ENCODE measurements around the gene NRAP.

NRAP gene

GRCh38 chr10:113578773-113579172 is 85.1 kb downstream of the NRAP start:
- DNase-seq, result no peak
- in situ Hi-C loops (cut with HindIII; ENCODE audit: low pct_ligation_motif_present, low pct_unique_long_range_greater_than_20kb, low sequenced_read_pairs), result no loop called here

GRCh38 chr10:113576852-113577251 is 87.0 kb downstream of the NRAP start:
- in situ Hi-C loops (cut with HindIII; ENCODE audit: low pct_ligation_motif_present, low pct_unique_long_range_greater_than_20kb, low sequenced_read_pairs), result no loop called here
- DNase-seq, result peak; percentile 51

- no peak for DNase-seq
- in situ Hi-C loops (cut with HindIII; ENCODE audit: low pct_ligation_motif_present, low pct_unique_long_range_greater_than_20kb, low sequenced_read_pairs), result no loop called here
Observed at GRCh38 chr10:113573368-113573767, 90.5 kb downstream of the NRAP start.

GRCh38 chr10:113572520-113573290 is 91.1 kb downstream of the NRAP start:
- no peak for DNase-seq
- in situ Hi-C loops (cut with HindIII; ENCODE audit: low pct_ligation_motif_present, low pct_unique_long_range_greater_than_20kb, low sequenced_read_pairs), result no loop called here

- in situ Hi-C loops (cut with HindIII; ENCODE audit: low pct_ligation_motif_present, low pct_unique_long_range_greater_than_20kb, low sequenced_read_pairs), result no loop called here
- DNase-seq, result no peak
Observed at GRCh38 chr10:113569576-113569975, 94.3 kb downstream of the NRAP start.

GRCh38 chr10:113566888-113567287 is 97.0 kb downstream of the NRAP start:
- DNase-seq, result no peak
- in situ Hi-C loops (cut with HindIII; ENCODE audit: low pct_ligation_motif_present, low pct_unique_long_range_greater_than_20kb, low sequenced_read_pairs), result no loop called here

- in situ Hi-C loops (cut with HindIII; ENCODE audit: low pct_ligation_motif_present, low pct_unique_long_range_greater_than_20kb, low sequenced_read_pairs), result no loop called here
- DNase-seq, result no peak
Observed at GRCh38 chr10:113565364-113565763, 98.5 kb downstream of the NRAP start.

GRCh38 chr10:113563306-113564088 is 100.3 kb downstream of the NRAP start:
- DNase-seq, result peak; percentile 72
- in situ Hi-C loops (cut with HindIII; ENCODE audit: low pct_ligation_motif_present, low pct_unique_long_range_greater_than_20kb, low sequenced_read_pairs), result no loop called here

- in situ Hi-C loops (cut with HindIII; ENCODE audit: low pct_ligation_motif_present, low pct_unique_long_range_greater_than_20kb, low sequenced_read_pairs), result no loop called here
- no peak for DNase-seq
Observed at GRCh38 chr10:113562704-113563103, 101.1 kb downstream of the NRAP start.

GRCh38 chr10:113562069-113562468 is 101.8 kb downstream of the NRAP start:
- DNase-seq, result no peak
- in situ Hi-C loops (cut with HindIII; ENCODE audit: low pct_ligation_motif_present, low pct_unique_long_range_greater_than_20kb, low sequenced_read_pairs), result no loop called here

GRCh38 chr10:113561214-113561613 is 102.6 kb downstream of the NRAP start:
- DNase-seq, result no peak

GRCh38 chr10:113560071-113560470 is 103.8 kb downstream of the NRAP start:
- in situ Hi-C loops (cut with HindIII; ENCODE audit: low pct_ligation_motif_present, low pct_unique_long_range_greater_than_20kb, low sequenced_read_pairs), result no loop called here
- DNase-seq, result no peak

More at GRCh38 chr10:113561214-113561613, 102.6 kb downstream of the NRAP start:
- in situ Hi-C loops (cut with HindIII; ENCODE audit: low pct_ligation_motif_present, low pct_unique_long_range_greater_than_20kb, low sequenced_read_pairs), result no loop called here

- in situ Hi-C loops (cut with HindIII; ENCODE audit: low pct_ligation_motif_present, low pct_unique_long_range_greater_than_20kb, low sequenced_read_pairs), result no loop called here
- DNase-seq, result no peak
Observed at GRCh38 chr10:113557903-113558321, 105.9 kb downstream of the NRAP start.

- no peak for DNase-seq
Observed at GRCh38 chr10:113557424-113557862, 106.4 kb downstream of the NRAP start.

GRCh38 chr10:113555751-113556150 is 108.1 kb downstream of the NRAP start:
- in situ Hi-C loops (cut with HindIII; ENCODE audit: low pct_ligation_motif_present, low pct_unique_long_range_greater_than_20kb, low sequenced_read_pairs), result no loop called here
- DNase-seq, result no peak

More at GRCh38 chr10:113557424-113557862, 106.4 kb downstream of the NRAP start:
- in situ Hi-C loops (cut with HindIII; ENCODE audit: low pct_ligation_motif_present, low pct_unique_long_range_greater_than_20kb, low sequenced_read_pairs), result no loop called here

GRCh38 chr10:113555245-113555644 is 108.6 kb downstream of the NRAP start:
- in situ Hi-C loops (cut with HindIII; ENCODE audit: low pct_ligation_motif_present, low pct_unique_long_range_greater_than_20kb, low sequenced_read_pairs), result no loop called here
- no peak for DNase-seq

- in situ Hi-C loops (cut with HindIII; ENCODE audit: low pct_ligation_motif_present, low pct_unique_long_range_greater_than_20kb, low sequenced_read_pairs), result no loop called here
- DNase-seq, result no peak
Observed at GRCh38 chr10:113554214-113554613, 109.6 kb downstream of the NRAP start.

GRCh38 chr10:113553149-113553548 is 110.7 kb downstream of the NRAP start:
- in situ Hi-C loops (cut with HindIII; ENCODE audit: low pct_ligation_motif_present, low pct_unique_long_range_greater_than_20kb, low sequenced_read_pairs), result no loop called here
- no peak for DNase-seq

- in situ Hi-C loops (cut with HindIII; ENCODE audit: low pct_ligation_motif_present, low pct_unique_long_range_greater_than_20kb, low sequenced_read_pairs), result no loop called here
- no peak for DNase-seq
Observed at GRCh38 chr10:113552701-113553100, 111.1 kb downstream of the NRAP start, which contains the start of gene HABP2. HABP2 (plus strand) TSS chr10:113553053; CDS start chr10:113553122, 69 bp downstream.
